ENCODE data around the gene DIS3L2. TPM values are rescaled to one million over a fixed set of nuclear protein-coding genes. Genes with fewer than 3 reads are reported as not detected.
"Not testable (repeated sequence)": the region's sequence is repeated elsewhere in the genome, so short reads cannot be mapped to it uniquely, and the experiment has no call there.

The DIS3L2 gene
- total RNA-seq, 4 donors from 2014 or later, result 16.1 to 26.7 (median 22.0) TPM

DNA sequence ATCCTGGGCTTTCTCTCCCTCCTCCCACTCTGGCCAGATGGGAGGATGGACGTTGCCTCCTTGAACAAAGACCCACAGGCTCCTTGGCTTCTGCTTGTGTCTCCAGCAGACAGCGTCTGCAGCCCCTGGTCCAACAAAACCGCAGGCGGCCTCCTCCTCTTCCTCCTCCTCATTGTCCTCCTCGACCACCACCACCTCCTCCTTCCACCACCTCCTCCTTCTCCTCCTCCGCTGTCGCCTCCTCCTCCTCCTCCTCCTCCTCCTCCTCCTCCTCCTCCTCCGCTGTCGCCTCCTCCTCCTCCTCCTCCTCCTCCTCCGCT is 371.4 kb downstream of the DIS3L2 start:
- TF ChIP-seq, protein P1, sequence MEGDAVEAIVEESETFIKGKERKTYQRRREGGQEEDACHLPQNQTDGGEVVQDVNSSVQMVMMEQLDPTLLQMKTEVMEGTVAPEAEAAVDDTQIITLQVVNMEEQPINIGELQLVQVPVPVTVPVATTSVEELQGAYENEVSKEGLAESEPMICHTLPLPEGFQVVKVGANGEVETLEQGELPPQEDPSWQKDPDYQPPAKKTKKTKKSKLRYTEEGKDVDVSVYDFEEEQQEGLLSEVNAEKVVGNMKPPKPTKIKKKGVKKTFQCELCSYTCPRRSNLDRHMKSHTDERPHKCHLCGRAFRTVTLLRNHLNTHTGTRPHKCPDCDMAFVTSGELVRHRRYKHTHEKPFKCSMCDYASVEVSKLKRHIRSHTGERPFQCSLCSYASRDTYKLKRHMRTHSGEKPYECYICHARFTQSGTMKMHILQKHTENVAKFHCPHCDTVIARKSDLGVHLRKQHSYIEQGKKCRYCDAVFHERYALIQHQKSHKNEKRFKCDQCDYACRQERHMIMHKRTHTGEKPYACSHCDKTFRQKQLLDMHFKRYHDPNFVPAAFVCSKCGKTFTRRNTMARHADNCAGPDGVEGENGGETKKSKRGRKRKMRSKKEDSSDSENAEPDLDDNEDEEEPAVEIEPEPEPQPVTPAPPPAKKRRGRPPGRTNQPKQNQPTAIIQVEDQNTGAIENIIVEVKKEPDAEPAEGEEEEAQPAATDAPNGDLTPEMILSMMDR (IDR thresholded peaks at IDR 0.05), result no peak
- TF ChIP-seq POLR2A (IDR thresholded peaks at IDR 0.05; ENCODE audit: low read depth) (no peak), POLR2AphosphoS5 (IDR thresholded peaks at IDR 0.05) (no peak), EP300 (IDR thresholded peaks at IDR 0.05) (no peak)
- Histone ChIP-seq H3K36me3 (peaks cover 0 to 45% (median 27%) of the 10 kb centered on the region in 4 donors), H3K4me3 (no peak overlapping the region), H3K9me3 (no peaks in the 10 kb centered on the region), H3K27ac (replicated peaks in 1 of 4) (no peak overlapping the region), H3K27me3 (no peaks in the 10 kb centered on the region), H3K4me1 (no peaks in the 10 kb centered on the region)
- 95% methylated on average over 10 of the region's 10 CpGs for WGBS
- no peak for DNase-seq (ENCODE audit: extremely low spot score)
- intact Hi-C loops (cut with DNase I), result no loop called here

DNA sequence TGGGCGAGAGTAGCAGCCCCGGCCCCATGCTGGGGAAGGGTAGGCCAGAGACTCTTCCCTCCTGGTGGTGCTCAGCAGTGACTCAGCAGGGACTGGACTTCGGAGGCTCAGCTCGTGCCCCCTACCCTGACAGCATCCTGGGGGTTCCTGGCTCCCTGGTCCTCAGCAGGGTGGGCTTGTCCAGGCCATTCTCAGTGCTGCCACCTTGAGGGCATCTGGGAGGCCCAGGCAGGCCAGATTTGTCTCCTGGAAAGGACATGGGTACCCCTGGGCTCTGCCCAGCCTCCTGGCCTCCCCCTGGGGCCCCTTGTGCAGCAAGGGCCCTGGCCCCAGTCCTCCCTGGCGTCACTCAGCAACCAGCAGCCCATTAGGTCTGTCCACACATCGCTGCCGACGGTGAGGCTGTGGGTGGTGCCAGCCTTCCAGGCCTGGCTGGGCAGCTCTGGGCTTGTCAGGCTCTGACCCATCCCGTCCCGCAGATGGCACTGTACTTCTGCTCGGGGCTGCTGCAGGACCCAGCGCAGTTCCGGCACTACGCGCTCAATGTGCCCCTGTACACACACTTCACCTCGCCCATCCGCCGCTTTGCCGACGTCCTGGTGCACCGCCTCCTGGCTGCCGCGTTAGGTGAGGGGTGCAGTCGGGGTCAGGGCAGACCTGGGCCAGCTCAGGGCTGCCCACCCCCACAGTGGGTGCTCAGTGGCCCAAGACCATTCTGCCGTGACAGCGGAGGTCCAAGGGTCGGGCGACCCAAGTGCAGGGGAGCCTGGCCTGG is 372.0 kb downstream of the DIS3L2 start:
- Histone ChIP-seq H3K9me3 (no peaks in the 10 kb centered on the region), H3K36me3 (peaks cover 0 to 45% (median 27%) of the 10 kb centered on the region in 4 donors), H3K27ac (replicated peaks in 1 of 4) (no peak overlapping the region), H3K27me3 (no peaks in the 10 kb centered on the region), H3K4me1 (no peaks in the 10 kb centered on the region), H3K4me3 (no peak overlapping the region)
- no peak for DNase-seq (ENCODE audit: extremely low spot score)
- TF ChIP-seq POLR2A (IDR thresholded peaks at IDR 0.05; ENCODE audit: low read depth), result no peak
- TF ChIP-seq, protein P1 (IDR thresholded peaks at IDR 0.05), result peak in 1 of 3 experiments; percentile 5
- 91% methylated on average over 13 of the region's 28 CpGs for WGBS
- intact Hi-C loops (cut with DNase I), result no loop called here

DNA sequence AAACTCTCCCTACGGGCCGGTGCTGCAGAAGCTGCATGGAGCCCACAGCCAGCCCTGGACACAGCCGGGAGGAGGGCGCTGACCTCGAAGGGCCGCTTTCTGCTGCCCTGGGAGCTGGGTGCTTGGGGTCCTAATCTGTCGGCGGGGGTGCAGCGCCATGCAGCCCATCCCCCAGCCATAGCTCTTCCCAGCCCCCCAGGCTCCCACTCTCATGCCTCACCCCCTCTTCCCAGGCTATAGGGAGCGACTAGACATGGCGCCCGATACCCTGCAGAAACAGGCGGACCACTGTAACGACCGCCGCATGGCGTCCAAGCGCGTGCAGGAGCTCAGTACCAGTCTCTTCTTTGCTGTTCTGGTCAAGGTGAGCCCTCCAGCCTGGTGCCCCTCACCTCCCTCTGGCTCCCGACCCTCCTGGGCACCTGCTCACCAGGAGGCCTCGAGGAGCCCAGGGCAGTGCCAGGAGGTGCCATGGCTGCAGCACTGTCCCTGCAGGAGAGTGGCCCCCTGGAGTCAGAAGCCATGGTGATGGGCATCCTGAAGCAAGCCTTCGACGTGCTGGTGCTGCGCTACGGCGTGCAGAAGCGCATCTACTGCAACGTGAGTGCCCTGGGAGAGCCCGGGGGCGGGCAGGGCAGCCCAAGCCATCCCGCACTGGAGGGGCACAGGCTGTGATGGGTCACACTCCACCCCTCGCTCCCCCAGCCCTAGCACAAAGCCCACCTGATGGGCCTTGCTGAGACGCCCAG is 372.8 kb downstream of the DIS3L2 start:
- H3K27ac ChIP-seq (replicated peaks in 1 of 4); H3K4me1 ChIP-seq; intact Hi-C loops (cut with DNase I); H3K4me3 ChIP-seq; DNase-seq (ENCODE audit: extremely low spot score); H3K27me3 ChIP-seq; H3K9me3 ChIP-seq: not testable (repeated sequence)
- peaks cover 0 to 48% (median 27%) of the 10 kb centered on the region in 4 donors for H3K36me3 ChIP-seq
- WGBS, result 100% methylated on average over 5 of the region's 33 CpGs

DNA sequence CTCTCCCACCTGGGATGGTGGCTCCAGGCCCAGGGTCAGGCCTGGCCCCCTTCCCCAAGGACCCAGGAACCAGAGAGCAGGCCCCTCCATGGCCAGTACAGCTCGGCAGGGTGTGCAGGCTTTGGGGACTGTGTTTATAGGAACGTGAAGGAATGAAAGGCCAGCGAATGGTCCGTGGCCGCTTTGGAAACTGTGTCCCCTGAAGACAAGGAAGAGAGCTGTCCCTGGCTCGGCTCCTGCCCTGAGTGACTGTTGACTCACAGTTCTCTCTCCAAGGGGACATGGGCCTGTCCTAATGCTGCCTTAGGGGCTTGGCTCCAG is 373.3 kb downstream of the DIS3L2 start:
- WGBS, result 80% methylated on average over 3 of the region's 6 CpGs
- H3K27me3 ChIP-seq; H3K4me1 ChIP-seq; H3K4me3 ChIP-seq; DNase-seq (ENCODE audit: extremely low spot score); intact Hi-C loops (cut with DNase I); H3K27ac ChIP-seq (replicated peaks in 1 of 4); H3K9me3 ChIP-seq: not testable (repeated sequence)
- H3K36me3 ChIP-seq, result peaks cover 0 to 46% (median 27%) of the 10 kb centered on the region in 4 donors

DNA sequence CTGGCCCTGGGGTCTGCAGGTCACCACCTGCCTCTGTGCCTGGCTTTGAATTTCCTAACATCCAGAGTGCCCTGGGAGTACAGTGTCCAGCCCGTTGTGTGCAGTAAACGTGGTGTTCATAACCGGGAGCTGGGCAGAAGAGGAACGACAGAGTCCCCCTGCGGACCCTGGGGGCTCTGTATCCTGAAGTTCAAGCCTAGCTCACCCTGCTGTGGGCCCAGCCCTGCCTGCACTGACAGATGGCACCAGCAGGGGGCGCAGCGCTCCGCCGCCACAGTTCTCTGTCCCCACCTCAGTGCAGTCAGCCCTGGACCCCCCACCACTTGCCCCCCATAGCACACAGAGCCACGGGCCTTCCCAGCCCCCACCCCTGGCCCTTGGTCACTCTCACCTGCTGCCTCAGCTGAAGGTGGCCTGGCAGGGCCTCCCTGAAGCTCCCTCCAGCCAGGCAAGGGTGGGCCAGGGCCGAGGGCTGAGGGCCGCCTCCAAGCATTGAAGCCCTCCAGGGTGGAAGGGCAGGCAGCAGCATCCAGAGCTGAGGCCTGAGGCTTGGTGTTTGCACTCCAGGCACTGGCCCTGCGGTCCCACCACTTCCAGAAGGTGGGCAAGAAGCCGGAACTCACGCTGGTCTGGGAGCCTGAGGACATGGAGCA is 373.8 kb downstream of the DIS3L2 start:
- H3K9me3 ChIP-seq; H3K4me1 ChIP-seq; H3K27ac ChIP-seq (replicated peaks in 1 of 4); H3K4me3 ChIP-seq; intact Hi-C loops (cut with DNase I); H3K27me3 ChIP-seq; DNase-seq (ENCODE audit: extremely low spot score): not testable (repeated sequence)
- H3K36me3 ChIP-seq, result peaks cover 0 to 41% (median 27%) of the 10 kb centered on the region in 4 donors
- TF ChIP-seq, protein P1 (IDR thresholded peaks at IDR 0.05), result peak in 2 of 3 experiments; percentile 41 to 47
- WGBS, result 13% methylated on average over 3 of the region's 15 CpGs

Measured in esophagus muscularis mucosa (tissue), 4 donors.